Measurements from ENCODE around the gene SIGLEC12. TPM values are rescaled to one million over a fixed set of nuclear protein-coding genes. Genes with fewer than 3 reads are reported as not detected.
A peak's percentile ranks its signal among the peaks of the same experiment; 100 is the strongest.

The SIGLEC12 gene
- total RNA-seq, 1 experiment from 2014 or later, result not detected

DNA sequence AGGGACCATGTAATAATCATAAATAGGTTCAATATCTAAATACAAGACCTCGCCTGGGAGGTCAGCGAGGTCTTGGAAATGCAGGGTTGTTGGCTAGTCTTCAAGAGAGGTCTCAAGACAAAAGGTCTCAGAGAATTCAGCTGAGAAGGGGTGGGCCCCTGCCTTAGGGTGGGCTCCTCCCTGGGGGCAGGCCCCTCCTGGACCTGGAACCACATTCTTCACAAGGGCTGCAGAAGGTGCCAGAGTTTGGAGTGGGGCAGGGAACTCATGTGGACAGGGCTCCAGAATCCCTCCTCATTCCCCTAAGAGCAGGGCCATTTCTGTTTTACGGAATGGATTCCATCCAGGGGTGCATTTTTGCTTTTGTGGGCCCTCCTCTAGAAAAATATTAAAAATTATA lies 13.1 kb downstream of the SIGLEC12 start:
- H3K9me3 ChIP-seq (replicated peaks), result no peaks in the 10 kb centered on the region; the same call in 1 of the 2 replicates
- no peak for DNase-seq (ENCODE audit: low read depth in 1 of 2, low spot score in 2 of 2)
- no peaks in the 10 kb centered on the region for H3K27me3 ChIP-seq (replicated peaks)
- no peaks in the 10 kb centered on the region for H3K4me1 ChIP-seq (replicated peaks)
- H3K27ac ChIP-seq, result no peak overlapping the region
- H3K36me3 ChIP-seq, result no peaks in the 10 kb centered on the region
- H3K4me3 ChIP-seq, result no peak overlapping the region

DNA sequence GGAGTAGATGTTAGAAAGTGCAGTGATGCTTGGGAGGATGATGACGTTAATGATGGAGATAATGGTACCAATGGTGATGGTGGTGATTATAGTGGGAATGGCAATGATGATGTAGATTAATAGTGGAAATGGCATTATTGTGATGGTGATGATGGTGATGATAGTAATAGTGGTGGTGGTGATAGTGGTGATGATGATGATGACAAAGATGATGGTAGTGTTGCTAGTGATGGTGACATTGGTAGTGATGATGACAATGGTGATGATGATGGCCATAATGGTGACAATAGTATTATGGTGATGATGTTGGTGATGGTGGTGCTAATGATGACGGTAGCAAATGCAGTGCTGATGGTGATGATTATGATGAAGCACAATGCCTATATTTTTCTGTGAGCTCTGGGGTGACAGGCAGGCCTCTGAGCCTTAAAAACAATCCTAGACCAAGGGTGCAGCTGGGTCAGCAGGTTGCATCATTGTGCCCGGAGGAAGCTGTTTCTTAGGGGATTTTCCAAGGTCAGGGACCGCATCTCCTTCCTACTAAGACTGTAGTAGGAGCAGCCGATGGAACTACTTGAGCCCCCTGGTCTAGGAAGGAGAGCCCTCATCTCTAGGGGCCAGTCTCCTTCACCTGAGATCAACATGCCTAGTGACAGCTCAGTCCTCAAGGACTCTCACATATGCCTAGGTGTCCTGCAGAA lies 15.5 kb downstream of the SIGLEC12 start:
- DNase-seq (ENCODE audit: low read depth in 1 of 2, low spot score in 2 of 2), result no peak
- H3K27ac ChIP-seq, result no peak overlapping the region
- H3K9me3 ChIP-seq (replicated peaks), result no peaks in the 10 kb centered on the region; the same call in 1 of the 2 replicates
- H3K4me3 ChIP-seq, result no peak overlapping the region
- no peaks in the 10 kb centered on the region for H3K4me1 ChIP-seq (replicated peaks)
- H3K36me3 ChIP-seq, result no peaks in the 10 kb centered on the region
- H3K27me3 ChIP-seq (replicated peaks), result no peaks in the 10 kb centered on the region

DNA sequence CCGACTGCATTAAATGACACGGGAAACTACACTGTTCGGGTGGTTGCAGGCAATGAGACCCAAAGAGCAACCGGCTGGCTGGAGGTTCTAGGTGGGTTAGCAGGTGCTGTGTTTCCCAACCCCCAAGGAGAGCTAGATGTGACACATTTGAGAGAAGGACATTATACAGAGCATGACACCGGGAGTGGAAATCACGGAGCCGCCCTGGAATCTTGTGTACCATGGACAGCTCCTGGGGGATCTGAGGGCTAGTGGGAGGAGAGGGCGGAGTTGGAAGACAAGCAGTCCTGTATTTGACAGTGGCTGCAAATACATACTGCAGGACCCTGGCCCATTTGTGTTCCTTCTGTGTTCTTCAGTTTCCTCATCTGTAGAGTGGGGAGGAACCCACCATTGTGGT lies 21.0 kb downstream of the SIGLEC12 start:
- H3K36me3 ChIP-seq, result no peaks in the 10 kb centered on the region
- H3K27ac ChIP-seq, result no peak overlapping the region
- no peak for DNase-seq (ENCODE audit: low read depth in 1 of 2, low spot score in 2 of 2)
- H3K27me3 ChIP-seq (replicated peaks), result no peaks in the 10 kb centered on the region; the same call in 1 of the 2 replicates
- H3K4me1 ChIP-seq (replicated peaks), result no peaks in the 10 kb centered on the region
- H3K4me3 ChIP-seq, result no peak overlapping the region
- H3K9me3 ChIP-seq (replicated peaks), result no peaks in the 10 kb centered on the region; the same call in 1 of the 2 replicates

DNA sequence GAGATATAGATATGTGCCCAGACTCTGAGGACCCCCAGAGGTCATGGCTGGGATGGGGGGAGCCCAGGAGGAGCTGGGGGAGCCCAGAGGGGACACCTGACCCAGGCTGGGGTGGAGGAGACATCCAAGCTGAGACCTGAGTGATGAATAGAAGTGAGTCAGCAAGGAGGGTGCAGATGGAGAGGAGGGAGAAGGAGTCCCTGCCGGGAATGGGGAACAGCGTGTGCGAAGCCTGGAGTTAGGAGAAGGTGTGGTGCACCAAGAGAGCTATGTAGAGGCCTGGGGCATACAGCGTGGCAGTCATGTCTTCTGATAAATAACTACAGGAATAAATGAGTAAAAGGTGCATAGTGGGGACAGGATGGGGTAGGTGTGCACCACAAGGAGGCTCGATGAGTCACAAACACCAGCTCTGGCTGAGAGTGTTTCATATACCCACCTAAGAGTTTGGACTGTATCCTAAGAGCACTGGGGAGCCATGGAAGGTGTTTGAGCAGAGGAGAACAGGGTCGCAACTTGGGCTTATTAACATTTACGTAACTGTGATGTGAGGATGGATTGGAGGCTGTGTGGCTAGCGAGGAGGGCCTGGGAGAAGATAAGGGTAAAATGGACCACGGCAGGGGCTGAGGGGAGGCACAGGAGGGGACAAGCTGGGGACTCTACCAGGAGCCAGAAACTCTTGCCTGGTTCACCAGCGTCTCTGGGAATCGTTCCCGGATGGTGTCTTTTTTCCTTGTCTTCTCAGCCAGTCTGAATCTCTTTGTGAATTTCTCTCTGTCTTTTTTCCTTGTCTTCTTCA lies 21.9 kb downstream of the SIGLEC12 start:
- H3K36me3 ChIP-seq, result no peaks in the 10 kb centered on the region
- H3K4me1 ChIP-seq (replicated peaks), result no peaks in the 10 kb centered on the region
- no peaks in the 10 kb centered on the region; the same call in 1 of the 2 replicates for H3K27me3 ChIP-seq (replicated peaks)
- no peak overlapping the region for H3K4me3 ChIP-seq
- H3K27ac ChIP-seq, result no peak overlapping the region
- DNase-seq (ENCODE audit: low read depth in 1 of 2, low spot score in 2 of 2), result no peak
- H3K9me3 ChIP-seq (replicated peaks), result no peaks in the 10 kb centered on the region

DNA sequence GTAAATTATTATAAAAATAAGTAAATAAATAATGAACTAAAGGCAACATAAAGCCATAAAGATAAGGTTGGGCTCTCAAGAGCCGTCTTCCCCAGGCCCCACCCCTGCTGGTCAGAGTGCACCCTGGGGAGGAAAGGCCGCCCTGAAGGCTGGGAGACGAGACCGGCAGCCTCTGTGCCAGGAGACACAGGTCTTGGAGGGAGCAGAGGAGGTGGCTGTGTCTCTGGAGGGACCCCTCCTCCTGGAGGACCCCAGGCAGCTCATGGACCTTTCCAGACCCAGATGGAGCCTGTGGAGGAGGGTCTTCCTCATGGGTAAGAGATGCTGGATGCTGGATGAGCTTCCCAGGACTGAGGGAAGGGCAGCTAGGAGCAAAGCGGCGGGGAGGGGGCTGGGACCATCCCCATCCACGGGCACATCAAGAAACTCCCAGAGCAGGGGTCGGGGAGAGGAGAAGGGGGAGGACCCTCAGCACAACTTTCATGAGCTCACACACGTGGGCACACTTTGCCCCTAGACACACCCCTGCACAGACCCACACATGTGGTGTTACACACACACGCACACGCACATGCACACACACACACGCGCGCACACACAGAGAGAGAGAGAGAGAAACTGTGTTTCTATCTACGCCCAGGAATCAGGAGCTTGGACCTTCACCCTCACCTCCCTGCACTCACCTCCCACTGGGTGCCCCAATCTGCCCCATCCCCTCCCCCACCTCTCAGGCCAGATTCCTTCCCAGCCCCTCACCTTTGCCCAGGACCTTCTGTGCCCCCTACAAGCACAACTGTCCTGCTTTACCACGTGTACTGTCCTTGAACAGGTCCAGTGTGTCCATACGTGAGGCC lies 23.0 kb downstream of the SIGLEC12 start, which contains the start of gene CEACAM18:
TSS of gene CEACAM18 (plus strand) at position 159 of the 854 bp plus-strand sequence.
- Histone ChIP-seq H3K9me3 (replicated peaks) (no peaks in the 10 kb centered on the region), H3K4me1 (replicated peaks) (no peaks in the 10 kb centered on the region), H3K27ac (no peak within 1 kb of the TSS), H3K4me3 (no peak within 1 kb of the TSS), H3K27me3 (replicated peaks) (no peaks in the 10 kb centered on the region; the same call in 1 of the 2 replicates), H3K36me3 (no peaks in the 10 kb centered on the region)
- DNase-seq (ENCODE audit: low read depth in 1 of 2, low spot score in 2 of 2), result no peak

DNA sequence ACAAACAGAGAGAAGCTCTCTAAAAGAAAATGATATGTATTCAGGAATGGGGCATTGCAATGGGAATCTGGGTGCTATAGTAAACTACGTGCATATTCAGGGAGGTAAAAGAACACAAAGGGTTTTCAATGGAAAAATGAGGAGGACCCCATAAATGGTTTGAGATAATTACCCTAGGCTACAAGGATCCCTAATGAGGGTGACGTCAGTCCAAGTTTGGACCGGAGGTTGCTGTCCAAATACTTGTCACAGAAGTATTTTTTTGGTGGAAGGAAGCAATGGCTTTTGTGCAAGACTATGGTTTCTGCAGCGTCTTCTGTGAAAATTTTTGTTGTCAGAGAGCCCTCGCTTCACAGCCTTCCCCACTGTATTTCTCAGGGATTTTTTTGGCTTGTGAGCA lies 24.3 kb downstream of the SIGLEC12 start:
- Histone ChIP-seq H3K27ac (no peak overlapping the region), H3K4me3 (no peak overlapping the region), H3K36me3 (no peaks in the 10 kb centered on the region), H3K4me1 (replicated peaks) (no peaks in the 10 kb centered on the region), H3K27me3 (replicated peaks) (no peaks in the 10 kb centered on the region; the same call in none of the 2 replicates), H3K9me3 (replicated peaks) (no peaks in the 10 kb centered on the region)
- DNase-seq (ENCODE audit: low read depth in 1 of 2, low spot score in 2 of 2), result no peak

DNA sequence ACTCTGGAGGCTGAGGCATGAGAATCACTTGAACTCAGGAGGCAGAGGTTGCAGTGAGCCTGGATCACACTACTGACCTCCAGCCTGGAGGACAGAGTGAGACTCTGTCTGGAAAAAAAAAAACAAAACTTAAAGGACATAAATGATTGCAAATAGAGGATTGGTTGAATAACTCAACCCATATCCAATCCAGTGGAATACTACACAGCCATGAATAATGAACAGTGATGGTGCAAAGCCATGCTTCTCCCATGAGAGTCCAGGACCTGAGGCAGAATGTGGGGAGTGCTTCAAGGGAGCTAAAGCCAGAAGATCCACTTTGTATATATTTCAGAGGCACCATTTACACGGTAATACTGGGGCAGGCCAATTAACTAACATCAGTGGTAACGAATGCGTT lies 25.4 kb downstream of the SIGLEC12 start:
- no peak overlapping the region for H3K27ac ChIP-seq
- H3K4me1 ChIP-seq (replicated peaks), result no peaks in the 10 kb centered on the region
- no peak overlapping the region for H3K4me3 ChIP-seq
- no peaks in the 10 kb centered on the region; the same call in none of the 2 replicates for H3K27me3 ChIP-seq (replicated peaks)
- H3K36me3 ChIP-seq, result no peaks in the 10 kb centered on the region
- DNase-seq (ENCODE audit: low read depth in 1 of 2, low spot score in 2 of 2), result no peak
- H3K9me3 ChIP-seq (replicated peaks), result no peaks in the 10 kb centered on the region

DNA sequence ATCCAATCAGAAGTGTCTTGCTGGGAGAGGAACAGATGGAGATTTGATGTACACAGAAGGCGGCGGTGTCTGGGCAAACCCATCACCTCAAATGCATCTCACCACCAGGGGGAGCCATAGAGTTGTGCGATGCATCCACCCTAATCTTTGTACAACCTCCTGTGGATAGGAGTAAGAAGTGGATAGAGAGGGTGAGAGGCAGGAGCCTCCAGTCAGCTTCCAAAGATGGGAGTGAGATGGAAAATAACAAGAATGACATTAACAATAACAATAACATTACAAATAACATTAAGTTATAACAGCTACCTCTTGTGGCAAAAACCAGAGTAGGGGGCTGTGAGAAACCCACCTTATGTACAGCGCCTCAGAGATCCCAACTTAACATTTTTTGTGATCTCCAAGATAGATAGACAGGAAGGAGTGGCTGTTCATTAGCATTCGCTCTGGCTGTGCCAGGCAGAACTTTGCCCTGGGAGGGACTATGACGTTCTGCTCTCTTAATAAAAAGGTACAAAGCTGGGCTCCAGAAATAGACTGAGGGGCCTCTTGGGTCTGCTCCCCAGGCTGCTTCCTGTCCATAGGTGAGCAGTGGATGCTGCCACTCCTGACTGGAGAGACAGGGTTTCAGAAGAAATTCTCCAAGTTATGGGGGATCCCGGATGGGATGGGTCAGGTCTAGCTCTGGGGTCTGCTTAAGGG lies 28.4 kb downstream of the SIGLEC12 start:
- Histone ChIP-seq H3K27ac (no peak overlapping the region), H3K4me3 (no peak overlapping the region), H3K4me1 (replicated peaks) (no peaks in the 10 kb centered on the region), H3K36me3 (no peaks in the 10 kb centered on the region), H3K27me3 (replicated peaks) (no peaks in the 10 kb centered on the region; the same call in none of the 2 replicates), H3K9me3 (replicated peaks) (no peaks in the 10 kb centered on the region)
- DNase-seq (ENCODE audit: low read depth in 1 of 2, low spot score in 2 of 2), result peak; percentile 32 to 66

DNA sequence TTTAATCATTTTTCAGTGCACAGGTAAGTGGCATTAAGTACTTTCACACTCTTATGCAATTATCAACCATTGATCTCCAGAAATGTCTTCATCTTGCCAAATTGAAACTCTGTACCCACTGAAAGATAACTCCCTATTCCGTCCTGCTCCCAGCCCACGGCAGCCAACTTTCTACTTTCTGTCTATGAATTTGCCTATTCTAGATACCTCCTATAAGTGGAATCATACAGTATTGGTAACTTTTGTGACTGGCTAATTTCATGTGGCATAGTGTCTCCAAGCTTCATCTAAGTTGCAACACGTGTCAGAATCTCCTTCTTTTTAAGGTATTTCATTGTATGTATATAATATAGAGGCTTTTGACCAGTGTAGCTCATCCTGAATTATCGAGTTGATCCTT lies 29.0 kb downstream of the SIGLEC12 start:
- Histone ChIP-seq H3K27ac (no peak overlapping the region), H3K27me3 (replicated peaks) (no peaks in the 10 kb centered on the region; the same call in none of the 2 replicates), H3K9me3 (replicated peaks) (no peaks in the 10 kb centered on the region), H3K4me3 (no peak overlapping the region), H3K36me3 (no peaks in the 10 kb centered on the region), H3K4me1 (replicated peaks) (no peaks in the 10 kb centered on the region)
- no peak for DNase-seq (ENCODE audit: low read depth in 1 of 2, low spot score in 2 of 2)

DNA sequence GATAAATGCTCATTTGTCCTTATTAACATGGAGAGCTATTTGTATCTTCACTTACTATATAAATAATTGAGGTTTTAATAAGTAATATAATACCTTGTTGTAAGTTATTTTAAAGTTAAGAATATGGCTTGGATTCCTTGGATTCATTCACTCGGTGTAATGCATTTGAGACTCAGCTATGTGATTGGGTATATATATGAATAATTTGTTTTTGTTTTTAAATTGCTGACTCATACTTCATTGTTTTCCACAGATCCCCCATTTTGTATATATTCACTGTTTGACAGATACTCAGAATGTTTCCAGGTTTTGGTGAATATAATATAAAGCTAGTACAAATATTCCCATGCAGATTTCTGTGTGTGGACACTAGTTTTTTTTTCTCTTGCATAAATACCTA lies 30.1 kb downstream of the SIGLEC12 start:
- no peaks in the 10 kb centered on the region for H3K4me1 ChIP-seq (replicated peaks)
- no peaks in the 10 kb centered on the region for H3K36me3 ChIP-seq
- no peaks in the 10 kb centered on the region; the same call in none of the 2 replicates for H3K27me3 ChIP-seq (replicated peaks)
- no peak overlapping the region for H3K27ac ChIP-seq
- no peak overlapping the region for H3K4me3 ChIP-seq
- H3K9me3 ChIP-seq (replicated peaks), result no peaks in the 10 kb centered on the region
- no peak for DNase-seq (ENCODE audit: low read depth in 1 of 2, low spot score in 2 of 2)

DNA sequence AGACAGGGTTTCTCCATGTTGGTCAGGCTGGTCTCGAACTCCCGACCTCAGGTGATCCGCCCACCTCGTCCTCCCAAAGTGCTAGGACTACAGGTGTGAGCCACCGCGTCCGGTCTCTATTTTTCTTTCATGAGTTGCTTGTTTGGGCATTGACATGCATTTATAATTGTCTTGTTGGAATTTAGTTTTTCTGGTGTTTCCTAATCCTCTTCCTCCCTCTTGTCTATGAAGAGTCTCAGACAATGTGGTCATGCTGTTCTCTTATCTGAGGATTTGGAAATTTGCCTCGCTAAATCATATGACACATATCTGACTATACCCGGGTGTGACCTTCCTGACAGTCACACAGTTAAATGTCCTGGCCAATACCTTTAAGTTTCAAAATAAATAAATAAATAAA lies 30.6 kb downstream of the SIGLEC12 start:
- Histone ChIP-seq H3K27ac (no peak overlapping the region), H3K4me1 (replicated peaks) (no peaks in the 10 kb centered on the region)
- DNase-seq (ENCODE audit: low read depth in 1 of 2, low spot score in 2 of 2), result no peak

DNA sequence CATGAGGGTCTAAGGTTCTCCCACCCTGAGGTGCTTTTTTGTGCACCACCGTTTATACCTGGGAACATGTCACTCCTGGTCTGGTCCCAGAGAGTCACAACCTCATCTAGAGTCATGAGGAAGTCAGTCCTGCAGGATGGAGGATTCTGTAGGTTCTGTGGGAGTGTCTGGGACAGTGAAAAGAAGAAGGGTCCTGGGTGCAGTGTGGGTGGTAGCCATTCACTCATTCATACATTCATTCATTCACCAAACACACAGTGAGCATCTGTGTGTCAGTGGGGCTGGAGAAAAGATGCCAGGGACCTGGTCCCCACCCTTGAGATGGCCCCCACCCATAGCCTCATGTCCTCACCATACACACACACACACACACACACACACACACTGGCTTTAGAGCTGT lies 32.0 kb downstream of the SIGLEC12 start:
- Histone ChIP-seq H3K9me3 (replicated peaks) (no peaks in the 10 kb centered on the region), H3K36me3 (no peaks in the 10 kb centered on the region), H3K4me1 (replicated peaks) (no peaks in the 10 kb centered on the region), H3K27ac (no peak overlapping the region), H3K4me3 (no peak overlapping the region), H3K27me3 (replicated peaks) (no peaks in the 10 kb centered on the region; the same call in none of the 2 replicates)
- DNase-seq (ENCODE audit: low read depth in 1 of 2, low spot score in 2 of 2), result no peak

More for the DNA sequence above, 30.6 kb downstream of the SIGLEC12 start:
- no peaks in the 10 kb centered on the region; the same call in none of the 2 replicates for H3K27me3 ChIP-seq (replicated peaks)
- H3K36me3 ChIP-seq, result no peaks in the 10 kb centered on the region
- H3K4me3 ChIP-seq, result no peak overlapping the region
- H3K9me3 ChIP-seq (replicated peaks), result no peaks in the 10 kb centered on the region

DNA sequence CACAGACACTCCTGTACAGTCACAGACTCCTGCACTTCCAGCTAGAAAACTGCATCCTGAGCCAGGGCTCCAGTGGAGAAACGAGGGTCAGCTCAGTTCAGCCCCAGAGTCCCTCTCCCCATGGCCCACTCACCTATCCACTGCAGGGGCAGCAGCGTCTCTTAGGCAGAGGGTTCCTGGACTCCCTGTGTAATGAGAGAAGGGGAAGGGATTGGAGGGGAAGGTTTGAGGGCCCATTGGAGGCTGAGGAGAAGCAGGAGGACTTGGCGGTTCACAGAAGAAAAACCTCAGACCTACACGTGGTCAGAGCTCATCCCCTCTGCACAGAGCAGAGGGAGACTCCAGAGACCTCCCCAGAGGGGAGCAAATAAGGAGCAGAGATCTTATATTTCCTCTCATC lies 32.4 kb downstream of the SIGLEC12 start:
- DNase-seq (ENCODE audit: low read depth in 1 of 2, low spot score in 2 of 2), result no peak
- Histone ChIP-seq H3K4me1 (replicated peaks) (no peaks in the 10 kb centered on the region), H3K9me3 (replicated peaks) (no peaks in the 10 kb centered on the region), H3K36me3 (no peaks in the 10 kb centered on the region), H3K4me3 (no peak overlapping the region), H3K27me3 (replicated peaks) (no peaks in the 10 kb centered on the region; the same call in none of the 2 replicates), H3K27ac (no peak overlapping the region)
